ENCODE measurements around the gene RAB24. TPM values are rescaled to one million over a fixed set of nuclear protein-coding genes. Genes with fewer than 3 reads are reported as not detected.

The RAB24 gene
- total RNA-seq, 5 donors from 2014 or later (not counting 1 experiment from before 2014, with no cell fraction given): 18.2 to 34.0 (median 25.2) TPM

DNA sequence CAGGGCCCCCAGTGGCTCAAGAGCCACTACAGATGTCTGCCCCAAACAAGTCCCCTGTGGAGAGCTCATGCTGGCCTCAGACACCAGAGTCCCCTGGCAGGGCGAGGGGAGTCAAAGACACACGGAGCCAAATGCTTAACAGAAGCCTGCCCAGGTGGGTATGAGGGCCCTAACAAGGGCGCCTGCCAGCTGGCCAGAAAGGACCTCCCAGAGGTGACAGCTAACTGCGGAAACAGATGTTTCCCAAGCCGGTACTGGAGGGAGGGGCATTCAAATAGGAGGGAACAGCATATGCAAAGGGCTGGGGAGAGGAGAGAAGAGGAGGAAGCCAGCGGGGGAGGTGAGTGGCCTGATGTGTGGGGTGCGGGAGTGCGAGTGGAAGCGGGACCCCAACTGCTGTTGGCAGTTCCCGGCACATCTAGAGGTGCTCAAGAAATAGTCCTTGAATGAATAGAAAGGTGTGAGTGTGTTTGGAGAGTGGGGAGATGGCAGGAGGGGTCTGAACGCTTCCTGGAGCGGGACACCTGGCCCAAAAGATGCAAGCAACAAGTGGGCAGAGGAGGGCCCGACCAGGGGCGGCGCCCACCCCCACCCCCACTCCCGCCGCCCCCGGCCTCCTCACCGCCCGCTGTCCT lies 7.4 kb upstream of the RAB24 start:
- WGBS (ENCODE audit: insufficient coverage): 14% methylated on average over 12 of the region's 20 CpGs
- Histone ChIP-seq H3K4me1 (ENCODE audit: control insufficient read depth in 1 of 2, extremely low read depth in 1 of 2, insufficient read depth in 2 of 2, low read length in 2 of 2) (peaks cover 14 to 64% of the 10 kb centered on the region in 2 experiments), H3K27ac (ENCODE audit: low read length) (no peak overlapping the region), H3K4me3 (ENCODE audit: control insufficient read depth in 1 of 2, extremely low read depth in 1 of 2, low read length in 1 of 2) (peak overlapping the region in 1 of 2 donors; percentile 65), H3K9me3 (no peaks in the 10 kb centered on the region), H3K27me3 (replicated peaks in 1 of 2; ENCODE audit: control insufficient read depth in 2 of 2, extremely low read depth in 1 of 2, insufficient read depth in 2 of 2, low read length in 1 of 2) (peaks cover 0 to 14% of the 10 kb centered on the region in 2 experiments), H3K36me3 (ENCODE audit: control insufficient read depth in 2 of 2, extremely low read depth in 1 of 2, insufficient read depth in 1 of 2, low read length in 1 of 2) (peaks cover 0 to 10% of the 10 kb centered on the region in 2 donors)
- ChIA-PET POLR2A (no interaction called here), CTCF (interaction anchor here (0.6 to 1.8 kb wide), 10 partner anchors 8 to 167 kb away, joined by 3 to 7 read pairs (median 6); no protein-coding TSS in a partner anchor)
- DNase-seq: peak in 1 of 35 experiments; percentile 39
- Mint-ChIP-seq H3K9me3 (no peaks in the 10 kb centered on the region), H3K4me1 (peaks cover 14 to 52% (median 36%) of the 10 kb centered on the region in 3 donors), H3K36me3 (peaks cover 11% of the 10 kb centered on the region), H3K27ac (peak overlapping the region in 1 of 2 donors; percentile 28), H3K4me3 (peak overlapping the region; percentile 62 to 90 (median 70)), H3K27me3 (peaks cover 0 to 4% of the 10 kb centered on the region in 2 donors)
- no peak for ATAC-seq (replicated peaks in 1 of 4)

DNA sequence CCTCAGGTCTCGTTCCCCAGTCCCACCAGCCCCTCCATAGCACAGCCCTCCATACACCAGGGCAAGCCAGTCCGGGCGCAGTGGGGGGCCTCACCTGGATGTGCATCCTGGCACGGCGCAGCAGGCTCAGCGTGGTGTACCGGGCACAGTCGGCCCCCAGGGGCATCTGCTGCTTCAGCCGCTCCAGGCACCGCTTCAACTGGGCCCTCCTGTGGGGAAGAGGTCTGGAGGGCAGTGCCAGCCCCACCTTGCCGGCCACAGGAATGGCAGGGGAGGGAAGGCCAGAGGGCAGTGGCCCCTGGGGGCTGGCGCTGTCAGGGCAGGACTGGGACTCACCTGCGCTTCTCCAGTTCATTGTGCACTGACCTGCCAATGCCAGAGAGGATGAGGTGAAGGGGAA lies 6.8 kb upstream of the RAB24 start:
- Mint-ChIP-seq H3K4me1 (peaks cover 19 to 57% (median 41%) of the 10 kb centered on the region in 3 donors), H3K27ac (no peak overlapping the region), H3K27me3 (peaks cover 0 to 4% of the 10 kb centered on the region in 2 donors), H3K4me3 (peak overlapping the region in 1 of 3 donors; percentile 90), H3K36me3 (peaks cover 11% of the 10 kb centered on the region), H3K9me3 (no peaks in the 10 kb centered on the region)
- peaks cover 0 to 14% of the 10 kb centered on the region in 2 experiments for H3K27me3 ChIP-seq (replicated peaks in 1 of 2; ENCODE audit: control insufficient read depth in 2 of 2, extremely low read depth in 1 of 2, insufficient read depth in 2 of 2, low read length in 1 of 2)
- peaks cover 14 to 69% of the 10 kb centered on the region in 2 experiments for H3K4me1 ChIP-seq (ENCODE audit: control insufficient read depth in 1 of 2, extremely low read depth in 1 of 2, insufficient read depth in 2 of 2, low read length in 2 of 2)
- ChIA-PET CTCF (interaction anchor here (0.5 to 1.9 kb wide), 17 partner anchors 8 to 187 kb away, joined by 3 to 8 read pairs (median 5); partner anchors contain the start of gene PDLIM7 (in 1 of the 2)), POLR2A (interaction anchor here in 1 of 2 donors (0.6 kb wide), 1 partner anchor 14 kb away, joined by 3 read pairs; no protein-coding TSS in a partner anchor)
- ATAC-seq (replicated peaks in 1 of 4): no peak
- no peak overlapping the region for H3K4me3 ChIP-seq (ENCODE audit: control insufficient read depth in 1 of 2, extremely low read depth in 1 of 2, low read length in 1 of 2)
- DNase-seq: no peak
- 91% methylated on average over 11 of the region's 13 CpGs for WGBS (ENCODE audit: insufficient coverage)
- H3K27ac ChIP-seq (ENCODE audit: low read length): no peak overlapping the region
- H3K36me3 ChIP-seq (ENCODE audit: control insufficient read depth in 2 of 2, extremely low read depth in 1 of 2, insufficient read depth in 1 of 2, low read length in 1 of 2): peaks cover 0 to 16% of the 10 kb centered on the region in 2 donors
- H3K9me3 ChIP-seq: no peaks in the 10 kb centered on the region

DNA sequence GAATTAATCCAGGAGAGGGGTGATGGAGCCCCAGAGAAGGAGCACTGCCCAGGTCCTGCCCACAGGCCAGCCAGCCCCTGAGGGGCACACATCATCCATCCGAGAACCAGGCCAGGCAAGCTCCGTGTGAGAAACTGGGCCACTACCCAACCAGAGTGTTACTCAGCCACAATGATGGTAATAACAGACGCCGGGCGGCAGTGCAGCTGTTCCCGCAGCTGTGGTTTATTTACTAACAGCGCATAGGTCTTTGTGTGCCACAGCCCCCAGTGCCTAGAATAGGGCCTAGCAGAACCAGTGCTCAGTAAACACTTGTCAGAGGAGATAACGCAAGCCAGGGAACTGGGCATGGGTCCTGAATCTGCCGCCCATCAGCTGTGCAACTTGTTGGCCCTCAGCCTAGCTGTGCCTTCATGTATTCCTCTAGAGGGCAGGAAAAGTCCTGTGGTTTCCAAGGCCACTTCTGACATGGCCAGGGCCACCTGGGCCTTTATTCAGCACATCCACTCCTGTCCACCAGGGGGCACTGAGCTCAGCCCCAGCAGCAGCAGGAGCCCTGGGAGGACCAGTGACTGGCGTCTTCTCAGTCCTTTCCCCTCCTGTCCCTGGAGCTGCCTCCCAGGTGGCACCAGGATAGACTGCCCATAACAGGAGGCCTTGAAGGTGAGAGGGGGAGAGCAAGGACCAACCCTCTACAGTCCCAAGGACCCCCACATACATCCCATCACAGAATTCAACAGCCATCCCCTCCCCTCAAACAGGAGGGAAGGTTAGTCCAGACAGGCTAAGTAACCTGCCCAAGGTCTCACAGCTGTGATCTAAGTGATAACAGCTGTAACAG lies 6.1 kb upstream of the RAB24 start:
- Mint-ChIP-seq H3K27me3 (peaks cover 0 to 4% of the 10 kb centered on the region in 2 donors), H3K27ac (peak overlapping the region; percentile 46 to 52), H3K36me3 (peaks cover 15% of the 10 kb centered on the region), H3K4me1 (peaks cover 27 to 65% (median 49%) of the 10 kb centered on the region in 3 donors), H3K4me3 (peak overlapping the region; percentile 41 to 61 (median 41)), H3K9me3 (no peaks in the 10 kb centered on the region)
- Histone ChIP-seq H3K36me3 (ENCODE audit: control insufficient read depth in 2 of 2, extremely low read depth in 1 of 2, insufficient read depth in 1 of 2, low read length in 1 of 2) (peaks cover 0 to 16% of the 10 kb centered on the region in 2 donors), H3K4me3 (ENCODE audit: control insufficient read depth in 1 of 2, extremely low read depth in 1 of 2, low read length in 1 of 2) (no peak overlapping the region), H3K27ac (ENCODE audit: low read length) (no peak overlapping the region), H3K27me3 (replicated peaks in 1 of 2; ENCODE audit: control insufficient read depth in 2 of 2, extremely low read depth in 1 of 2, insufficient read depth in 2 of 2, low read length in 1 of 2) (peaks cover 0 to 14% of the 10 kb centered on the region in 2 experiments), H3K4me1 (ENCODE audit: control insufficient read depth in 1 of 2, extremely low read depth in 1 of 2, insufficient read depth in 2 of 2, low read length in 2 of 2) (peaks cover 14 to 77% of the 10 kb centered on the region in 2 experiments), H3K9me3 (no peaks in the 10 kb centered on the region)
- DNase-seq (peak in 34 of 35 experiments; percentile 39 to 85 (median 60)), ATAC-seq (replicated peaks in 1 of 4) (peak in 3 of 4 experiments; percentile 21 to 27 (median 23))
- WGBS (ENCODE audit: insufficient coverage): 67% methylated on average over 8 of the region's 10 CpGs
- CTCF ChIA-PET: interaction anchor here (0.5 to 1.9 kb wide), 18 partner anchors 8 to 188 kb away, joined by 3 to 8 read pairs (median 4); partner anchors contain the start of gene PDLIM7 (in 1 of the 2)
- POLR2A ChIA-PET: interaction anchor here in 1 of 2 donors (0.5 to 0.6 kb wide), 2 partner anchors 15 to 47 kb away, joined by 3 to 5 read pairs; no protein-coding TSS in a partner anchor

DNA sequence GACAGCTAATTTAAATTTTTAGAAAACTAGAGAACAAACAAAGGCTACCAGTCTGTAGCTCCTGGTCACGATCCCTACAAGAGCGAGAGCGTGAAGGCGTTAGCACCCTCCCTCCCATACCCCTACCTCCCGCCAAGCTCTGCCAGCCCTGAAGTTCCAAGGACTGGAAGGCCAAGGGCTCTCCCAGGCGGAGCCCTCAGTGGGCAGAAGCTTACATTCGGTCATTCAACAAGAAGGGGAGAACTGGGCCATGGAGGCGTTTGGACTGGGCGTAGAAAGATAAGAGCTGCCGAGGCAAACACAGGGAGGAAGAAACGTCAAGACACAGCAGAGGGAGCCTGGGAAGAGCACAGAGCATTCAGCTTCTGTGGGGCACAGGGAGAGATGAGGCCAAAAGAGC lies 5.2 kb upstream of the RAB24 start:
- H3K4me3 Mint-ChIP-seq: no peak overlapping the region
- Histone ChIP-seq H3K36me3 (ENCODE audit: control insufficient read depth in 2 of 2, extremely low read depth in 1 of 2, insufficient read depth in 1 of 2, low read length in 1 of 2) (peaks cover 0 to 16% of the 10 kb centered on the region in 2 donors), H3K4me3 (ENCODE audit: control insufficient read depth in 1 of 2, extremely low read depth in 1 of 2, low read length in 1 of 2) (no peak overlapping the region), H3K4me1 (ENCODE audit: control insufficient read depth in 1 of 2, extremely low read depth in 1 of 2, insufficient read depth in 2 of 2, low read length in 2 of 2) (peaks cover 16 to 83% of the 10 kb centered on the region in 2 experiments), H3K27me3 (replicated peaks in 1 of 2; ENCODE audit: control insufficient read depth in 2 of 2, extremely low read depth in 1 of 2, insufficient read depth in 2 of 2, low read length in 1 of 2) (peaks cover 0 to 14% of the 10 kb centered on the region in 2 experiments), H3K9me3 (no peaks in the 10 kb centered on the region), H3K27ac (ENCODE audit: low read length) (no peak overlapping the region)
- 92% methylated on average over 9 of the region's 11 CpGs for WGBS (ENCODE audit: insufficient coverage)
- no peaks in the 10 kb centered on the region for H3K9me3 Mint-ChIP-seq
- CTCF ChIA-PET: interaction anchor here (0.5 to 1.9 kb wide), 8 partner anchors 13 to 824 kb away, joined by 3 to 8 read pairs (median 6); partner anchors contain the start of gene PDLIM7 (in 1 of the 2)
- H3K36me3 Mint-ChIP-seq: peaks cover 15% of the 10 kb centered on the region
- POLR2A ChIA-PET: interaction anchor here in 1 of 2 donors (0.6 kb wide), 1 partner anchor 266 kb away, joined by 4 read pairs; no protein-coding TSS in a partner anchor
- peaks cover 35 to 72% (median 55%) of the 10 kb centered on the region in 3 donors for H3K4me1 Mint-ChIP-seq
- ATAC-seq (replicated peaks in 1 of 4) (no peak), DNase-seq (no peak)
- H3K27ac Mint-ChIP-seq: peak overlapping the region; percentile 34 to 66
- H3K27me3 Mint-ChIP-seq: peaks cover 0 to 4% of the 10 kb centered on the region in 2 donors

DNA sequence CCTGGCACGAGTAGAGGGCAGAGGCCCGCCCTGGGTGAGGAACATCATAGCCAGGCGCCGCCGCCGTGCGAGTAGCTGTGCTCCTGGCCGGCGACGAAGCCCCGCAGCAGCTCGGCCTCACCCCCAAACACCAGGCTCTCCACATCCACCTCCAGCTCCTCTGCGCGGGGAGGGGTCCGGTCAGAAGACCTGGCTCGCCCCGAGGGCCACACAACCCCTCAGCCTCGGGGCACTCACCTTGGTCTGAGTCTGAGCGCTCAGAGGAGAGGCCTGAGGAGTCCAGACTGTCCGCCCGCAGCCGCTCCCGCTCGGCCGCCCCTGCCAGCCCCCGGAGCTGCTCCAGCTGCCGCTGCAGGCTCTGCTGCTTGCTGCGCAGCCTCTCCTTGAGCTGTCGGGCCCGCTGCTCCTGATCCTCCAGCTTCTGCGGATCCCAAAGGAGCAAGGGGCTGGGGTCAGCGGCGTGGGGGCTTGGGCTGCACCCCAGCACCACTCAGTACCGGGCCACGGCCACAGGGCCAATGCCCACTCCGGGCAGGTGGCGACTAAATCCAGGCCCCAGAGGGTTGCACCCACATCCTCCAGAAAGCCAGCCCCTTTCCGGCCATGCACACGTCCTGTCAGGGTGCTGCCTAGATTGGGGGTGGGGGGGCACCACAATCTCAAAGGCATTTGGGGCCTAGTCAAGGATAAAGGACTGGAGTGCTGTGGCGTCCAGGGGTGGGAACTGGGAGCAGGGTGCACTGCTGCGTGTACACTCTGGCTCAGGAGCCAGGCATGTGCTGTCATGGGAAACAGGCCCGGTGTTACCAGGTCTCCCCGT lies 4.2 kb upstream of the RAB24 start:
- Mint-ChIP-seq H3K4me3 (no peak overlapping the region), H3K27me3 (peaks cover 0 to 4% of the 10 kb centered on the region in 2 donors), H3K9me3 (no peaks in the 10 kb centered on the region), H3K4me1 (peaks cover 40 to 71% (median 52%) of the 10 kb centered on the region in 3 donors), H3K27ac (no peak overlapping the region), H3K36me3 (peaks cover 15% of the 10 kb centered on the region)
- 89% methylated on average over 39 of the region's 43 CpGs for WGBS (ENCODE audit: insufficient coverage)
- DNase-seq (no peak), ATAC-seq (replicated peaks in 1 of 4) (no peak)
- ChIA-PET CTCF (interaction anchor here in 1 of 2 donors (0.5 to 0.6 kb wide), 2 partner anchors 216 to 825 kb away, joined by 4 to 7 read pairs; no protein-coding TSS in a partner anchor), POLR2A (no interaction called here)
- H3K4me3 ChIP-seq (ENCODE audit: control insufficient read depth in 1 of 2, extremely low read depth in 1 of 2, low read length in 1 of 2): no peak overlapping the region
- H3K9me3 ChIP-seq: no peaks in the 10 kb centered on the region
- peaks cover 0 to 16% of the 10 kb centered on the region in 2 donors for H3K36me3 ChIP-seq (ENCODE audit: control insufficient read depth in 2 of 2, extremely low read depth in 1 of 2, insufficient read depth in 1 of 2, low read length in 1 of 2)
- peaks cover 14 to 85% of the 10 kb centered on the region in 2 experiments for H3K4me1 ChIP-seq (ENCODE audit: control insufficient read depth in 1 of 2, extremely low read depth in 1 of 2, insufficient read depth in 2 of 2, low read length in 2 of 2)
- peaks cover 0 to 14% of the 10 kb centered on the region in 2 experiments for H3K27me3 ChIP-seq (replicated peaks in 1 of 2; ENCODE audit: control insufficient read depth in 2 of 2, extremely low read depth in 1 of 2, insufficient read depth in 2 of 2, low read length in 1 of 2)
- H3K27ac ChIP-seq (ENCODE audit: low read length): no peak overlapping the region

All from T-cell (primary cell).